ENCODE data around the gene FARSA.

GRCh38 chr19:12953138-12953798 lies 19.8 kb upstream of the FARSA start:
- TF ChIP-seq POLR2A (IDR thresholded peaks at IDR 0.05; ENCODE audit: low read length) = no peak
- TF ChIP-seq GATA1 (IDR thresholded peaks at IDR 0.05; ENCODE audit: low read depth, low read length) = no peak

Measured in erythroblast (primary cell).